Parathyroid adenoma (tissue), 2 donors: ENCODE measurements around the gene POM121.
"Not testable (repeated sequence)": the region's sequence is repeated elsewhere in the genome, so short reads cannot be mapped to it uniquely, and the experiment has no call there.

ENCODE experiments used
- H2AFZ ChIP-seq: fragments of 300-600 bp; sonication (generic); one replicate; pipeline ENCODE4 v1.7.0; 2017; ENCODE audit warnings: antibody characterized with exemption, mild to moderate bottlenecking
- H3K27ac ChIP-seq: fragments of 300-600 bp; sonication (generic); one replicate; pipeline ENCODE4 v1.7.0; 2017
- H3K27me3 ChIP-seq: fragments of 300-600 bp; sonication (generic); one replicate; pipeline ENCODE4 v1.7.0; 2017; ENCODE audit warnings: low read length; ENCODE audit not compliant: control insufficient read depth, insufficient read depth
- H3K36me3 ChIP-seq: fragments of 300-600 bp; sonication (generic); one replicate; pipeline ENCODE4 v1.7.0; 2017; ENCODE audit warnings: low read length; ENCODE audit not compliant: control insufficient read depth, insufficient read depth
- H3K4me1 ChIP-seq: fragments of 300-600 bp; sonication (generic); one replicate; pipeline ENCODE4 v1.7.0; 2017; ENCODE audit warnings: control low read depth
- H3K4me2 ChIP-seq: fragments of 300-600 bp; sonication (generic); one replicate; pipeline ENCODE4 v1.7.0; 2017; ENCODE audit warnings: low read length
- H3K4me3 ChIP-seq: fragments of 300-600 bp; sonication (generic); one replicate; pipeline ENCODE4 v1.7.0; 2017; ENCODE audit warnings: low read depth, low read length
- H3K79me2 ChIP-seq: fragments of 300-600 bp; sonication (generic); one replicate; pipeline ENCODE4 v1.7.0; 2017; ENCODE audit warnings: control low read depth
- H3K9ac ChIP-seq: fragments of 300-600 bp; sonication (generic); one replicate; pipeline ENCODE4 v1.7.0; 2017; ENCODE audit warnings: mild to moderate bottlenecking
- H3K9me3 ChIP-seq: fragments of 300-600 bp; sonication (generic); one replicate; pipeline ENCODE4 v1.7.0; 2017; ENCODE audit warnings: low read length; ENCODE audit not compliant: control insufficient read depth
- CTCF ChIP-seq: fragments of 300-600 bp; sonication (generic); IDR thresholded peaks from one replicate; pipeline ENCODE4 v1.7.0; 2017; ENCODE audit warnings: antibody characterized with exemption, mild to moderate bottlenecking
- donor health status: primary hyperparathyroidism.

POM121 gene

GRCh38 chr7:72942956-72943355 lies 18.1 kb downstream of the POM121 start:
- not testable (repeated sequence) for H3K36me3 ChIP-seq, H2AFZ ChIP-seq, H3K9ac ChIP-seq, H3K4me2 ChIP-seq, H3K27me3 ChIP-seq, H3K79me2 ChIP-seq, H3K27ac ChIP-seq, H3K9me3 ChIP-seq, H3K4me1 ChIP-seq, H3K4me3 ChIP-seq

- not testable (repeated sequence) for H3K36me3 ChIP-seq, H3K27me3 ChIP-seq, H3K4me1 ChIP-seq, H3K4me3 ChIP-seq, H3K79me2 ChIP-seq, H3K9me3 ChIP-seq, H3K9ac ChIP-seq, H3K27ac ChIP-seq, H3K4me2 ChIP-seq, H2AFZ ChIP-seq
These were observed 20.0 kb downstream of the POM121 start for GRCh38 chr7:72944937-72945336.

- H3K9me3 ChIP-seq, H3K4me1 ChIP-seq, H3K9ac ChIP-seq, H2AFZ ChIP-seq, H3K36me3 ChIP-seq, H3K4me3 ChIP-seq, H3K4me2 ChIP-seq, H3K79me2 ChIP-seq, H3K27me3 ChIP-seq, H3K27ac ChIP-seq: not testable (repeated sequence)
These were observed 20.7 kb downstream of the POM121 start for GRCh38 chr7:72945597-72945996.

GRCh38 chr7:72946130-72946745 lies 21.3 kb downstream of the POM121 start:
- not testable (repeated sequence) for H3K36me3 ChIP-seq, H3K79me2 ChIP-seq, H3K9ac ChIP-seq, H3K4me3 ChIP-seq, H3K27ac ChIP-seq, H2AFZ ChIP-seq, H3K27me3 ChIP-seq, H3K4me1 ChIP-seq, H3K4me2 ChIP-seq, H3K9me3 ChIP-seq
- TF ChIP-seq CTCF = peak; percentile 23

- H3K4me2 ChIP-seq, H3K27ac ChIP-seq, H3K27me3 ChIP-seq, H3K79me2 ChIP-seq, H3K9ac ChIP-seq, H3K36me3 ChIP-seq, H2AFZ ChIP-seq, H3K4me3 ChIP-seq, H3K9me3 ChIP-seq, H3K4me1 ChIP-seq: not testable (repeated sequence)
These were observed 23.8 kb downstream of the POM121 start for GRCh38 chr7:72948714-72949113.

- H3K79me2 ChIP-seq, H3K4me2 ChIP-seq, H3K4me1 ChIP-seq, H3K9me3 ChIP-seq, H3K36me3 ChIP-seq, H2AFZ ChIP-seq, H3K27me3 ChIP-seq, H3K4me3 ChIP-seq, H3K9ac ChIP-seq, H3K27ac ChIP-seq: not testable (repeated sequence)
These were observed 24.4 kb downstream of the POM121 start for GRCh38 chr7:72949276-72949675.

GRCh38 chr7:72949686-72950085 lies 24.8 kb downstream of the POM121 start:
- not testable (repeated sequence) for H3K27me3 ChIP-seq, H2AFZ ChIP-seq, H3K9ac ChIP-seq

GRCh38 chr7:72950432-72950831 lies 25.5 kb downstream of the POM121 start:
- H3K4me3 ChIP-seq, H3K36me3 ChIP-seq, H3K4me1 ChIP-seq, H3K79me2 ChIP-seq, H3K27ac ChIP-seq, H3K9ac ChIP-seq, H2AFZ ChIP-seq, H3K9me3 ChIP-seq, H3K27me3 ChIP-seq, H3K4me2 ChIP-seq: not testable (repeated sequence)

More at GRCh38 chr7:72949686-72950085, 24.8 kb downstream of the POM121 start:
- not testable (repeated sequence) for H3K79me2 ChIP-seq, H3K27ac ChIP-seq, H3K4me2 ChIP-seq, H3K4me3 ChIP-seq, H3K9me3 ChIP-seq, H3K4me1 ChIP-seq, H3K36me3 ChIP-seq

- H3K4me2 ChIP-seq, H2AFZ ChIP-seq, H3K36me3 ChIP-seq, H3K4me1 ChIP-seq, H3K79me2 ChIP-seq, H3K9ac ChIP-seq, H3K27ac ChIP-seq, H3K9me3 ChIP-seq, H3K27me3 ChIP-seq: not testable (repeated sequence)
- H3K4me3 ChIP-seq = peak overlapping the region; percentile 22
These were observed 29.1 kb downstream of the POM121 start for GRCh38 chr7:72953901-72954562.

- H3K4me1 ChIP-seq, H3K79me2 ChIP-seq, H3K4me2 ChIP-seq, H2AFZ ChIP-seq, H3K9ac ChIP-seq, H3K27ac ChIP-seq, H3K27me3 ChIP-seq, H3K36me3 ChIP-seq, H3K4me3 ChIP-seq, H3K9me3 ChIP-seq: not testable (repeated sequence)
These were observed 29.8 kb downstream of the POM121 start for GRCh38 chr7:72954563-72955198.
